ENCODE results near the gene TMEM198.

TMEM198 gene, protein sequence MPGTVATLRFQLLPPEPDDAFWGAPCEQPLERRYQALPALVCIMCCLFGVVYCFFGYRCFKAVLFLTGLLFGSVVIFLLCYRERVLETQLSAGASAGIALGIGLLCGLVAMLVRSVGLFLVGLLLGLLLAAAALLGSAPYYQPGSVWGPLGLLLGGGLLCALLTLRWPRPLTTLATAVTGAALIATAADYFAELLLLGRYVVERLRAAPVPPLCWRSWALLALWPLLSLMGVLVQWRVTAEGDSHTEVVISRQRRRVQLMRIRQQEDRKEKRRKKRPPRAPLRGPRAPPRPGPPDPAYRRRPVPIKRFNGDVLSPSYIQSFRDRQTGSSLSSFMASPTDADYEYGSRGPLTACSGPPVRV

GRCh38 chr2:219543596-219544358 is at the start of gene TMEM198, which contains the start of gene CHPF:
Gene TMEM198, plus strand, starts transcription at chr2:219544028. Its CDS starts 700 bp downstream, at chr2:219544728.
Gene CHPF, minus strand, starts transcription at chr2:219543809. Its CDS starts 271 bp downstream, at chr2:219543538.
- no peaks in the 10 kb centered on the region for H3K9me3 ChIP-seq (ENCODE audit: low read length)
- H3K27me3 ChIP-seq (ENCODE audit: insufficient read depth, low read length) = no peaks in the 10 kb centered on the region
- H3K4me1 ChIP-seq (ENCODE audit: insufficient read depth, low read length) = peaks cover 19% of the 10 kb centered on the region
- H3K36me3 ChIP-seq (ENCODE audit: insufficient read depth, low read length) = peaks cover 38% of the 10 kb centered on the region
- peak within 1 kb of the TSS; percentile 68 for H3K4me3 ChIP-seq (ENCODE audit: low read length)
- H2AFZ ChIP-seq (ENCODE audit: low read depth, low read length) = peak within 1 kb of the TSS; percentile 87

GRCh38 chr2:219494952-219495530 is 48.8 kb upstream of the TMEM198 start:
- no peak overlapping the region for H3K4me3 ChIP-seq (ENCODE audit: low read length)
- H3K36me3 ChIP-seq (ENCODE audit: insufficient read depth, low read length) = no peaks in the 10 kb centered on the region
- peaks cover 34% of the 10 kb centered on the region for H3K27me3 ChIP-seq (ENCODE audit: insufficient read depth, low read length)
- H2AFZ ChIP-seq (ENCODE audit: low read depth, low read length) = no peak overlapping the region
- peaks cover 6% of the 10 kb centered on the region for H3K9me3 ChIP-seq (ENCODE audit: low read length)
- H3K4me1 ChIP-seq (ENCODE audit: insufficient read depth, low read length) = peaks cover 15% of the 10 kb centered on the region

- H3K36me3 ChIP-seq (ENCODE audit: insufficient read depth, low read length) = no peaks in the 10 kb centered on the region
- H2AFZ ChIP-seq (ENCODE audit: low read depth, low read length) = no peak overlapping the region
- peaks cover 6% of the 10 kb centered on the region for H3K9me3 ChIP-seq (ENCODE audit: low read length)
- peaks cover 15% of the 10 kb centered on the region for H3K4me1 ChIP-seq (ENCODE audit: insufficient read depth, low read length)
- H3K4me3 ChIP-seq (ENCODE audit: low read length) = no peak overlapping the region
- peaks cover 34% of the 10 kb centered on the region for H3K27me3 ChIP-seq (ENCODE audit: insufficient read depth, low read length)
These were observed 48.2 kb upstream of the TMEM198 start for GRCh38 chr2:219495531-219496122.

DNA sequence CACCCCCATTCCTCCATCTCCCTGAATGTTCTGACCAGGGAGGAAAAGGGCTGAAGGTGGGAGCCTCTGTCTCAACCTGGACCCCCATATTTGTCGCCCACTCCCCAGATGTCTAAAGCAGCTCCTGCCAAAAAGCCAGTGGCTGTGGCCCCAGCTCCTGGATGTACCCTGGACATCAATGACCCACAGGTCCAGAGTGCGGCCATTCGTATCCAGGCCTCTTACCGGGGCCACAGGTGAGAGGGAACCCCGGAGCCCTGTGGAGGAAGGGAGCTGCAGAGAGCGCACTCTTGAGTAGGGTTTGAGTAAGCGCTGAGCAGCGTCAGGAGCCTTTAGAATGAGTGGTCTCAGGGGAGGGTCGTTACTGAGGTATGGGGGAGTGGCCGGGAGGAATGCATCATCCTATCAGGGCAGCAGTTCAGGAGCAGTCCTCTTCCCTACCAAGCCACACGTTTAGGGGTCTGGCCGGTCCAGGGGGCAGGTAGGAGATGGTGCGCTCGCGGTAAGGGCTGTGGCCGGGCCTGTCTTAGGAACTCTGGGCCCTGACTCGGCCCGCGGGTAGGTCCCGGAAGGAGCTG is 47.5 kb upstream of the TMEM198 start:
- Histone ChIP-seq H2AFZ (ENCODE audit: low read depth, low read length) (no peak overlapping the region), H3K9me3 (ENCODE audit: low read length) (peaks cover 6% of the 10 kb centered on the region), H3K4me1 (ENCODE audit: insufficient read depth, low read length) (peaks cover 15% of the 10 kb centered on the region), H3K36me3 (ENCODE audit: insufficient read depth, low read length) (no peaks in the 10 kb centered on the region), H3K4me3 (ENCODE audit: low read length) (no peak overlapping the region), H3K27me3 (ENCODE audit: insufficient read depth, low read length) (peaks cover 34% of the 10 kb centered on the region)

DNA sequence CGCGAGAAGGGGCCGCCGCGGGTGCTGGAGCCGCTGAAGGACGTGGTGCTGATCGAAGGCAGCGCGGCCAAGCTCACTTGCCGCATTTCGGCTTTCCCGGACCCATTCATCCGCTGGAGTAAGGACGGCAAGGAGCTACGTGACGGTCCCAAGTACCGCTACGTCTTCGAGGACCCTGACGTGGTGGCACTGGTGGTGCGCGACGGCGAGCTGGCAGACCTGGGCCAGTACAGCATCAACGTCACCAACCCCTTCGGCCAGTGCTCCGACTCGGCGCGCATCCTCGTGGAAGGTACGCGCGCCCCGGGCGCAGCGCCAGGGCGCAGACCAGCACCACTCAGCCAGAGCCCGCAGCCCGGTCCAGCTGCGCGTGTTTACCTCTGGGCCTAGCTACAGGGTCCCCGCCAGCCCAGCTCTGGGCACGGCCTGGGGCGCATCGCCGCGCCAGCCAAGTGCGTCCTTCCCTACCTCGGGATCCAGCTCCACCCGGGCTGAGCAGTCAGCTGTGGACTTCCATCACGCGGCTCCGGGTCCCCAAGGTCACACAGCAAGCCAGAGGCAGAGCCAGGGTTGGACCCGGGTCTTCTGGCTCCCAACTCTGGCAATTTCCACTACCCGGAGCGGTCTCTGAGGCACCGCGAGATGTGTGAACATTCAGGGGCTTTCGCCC is 46.9 kb upstream of the TMEM198 start:
- peaks cover 15% of the 10 kb centered on the region for H3K4me1 ChIP-seq (ENCODE audit: insufficient read depth, low read length)
- H3K4me3 ChIP-seq (ENCODE audit: low read length) = no peak overlapping the region

GRCh38 chr2:219497495-219498279 is 46.1 kb upstream of the TMEM198 start:
- Histone ChIP-seq H3K4me3 (ENCODE audit: low read length) (peak overlapping the region; percentile 60), H3K27me3 (ENCODE audit: insufficient read depth, low read length) (peaks cover 26% of the 10 kb centered on the region), H3K4me1 (ENCODE audit: insufficient read depth, low read length) (peaks cover 15% of the 10 kb centered on the region), H3K9me3 (ENCODE audit: low read length) (peaks cover 6% of the 10 kb centered on the region), H2AFZ (ENCODE audit: low read depth, low read length) (peak overlapping the region; percentile 93), H3K36me3 (ENCODE audit: insufficient read depth, low read length) (no peaks in the 10 kb centered on the region)

More for the DNA sequence above, 46.9 kb upstream of the TMEM198 start:
- peaks cover 32% of the 10 kb centered on the region for H3K27me3 ChIP-seq (ENCODE audit: insufficient read depth, low read length)
- H3K36me3 ChIP-seq (ENCODE audit: insufficient read depth, low read length) = no peaks in the 10 kb centered on the region
- H2AFZ ChIP-seq (ENCODE audit: low read depth, low read length) = no peak overlapping the region
- H3K9me3 ChIP-seq (ENCODE audit: low read length) = peaks cover 6% of the 10 kb centered on the region

DNA sequence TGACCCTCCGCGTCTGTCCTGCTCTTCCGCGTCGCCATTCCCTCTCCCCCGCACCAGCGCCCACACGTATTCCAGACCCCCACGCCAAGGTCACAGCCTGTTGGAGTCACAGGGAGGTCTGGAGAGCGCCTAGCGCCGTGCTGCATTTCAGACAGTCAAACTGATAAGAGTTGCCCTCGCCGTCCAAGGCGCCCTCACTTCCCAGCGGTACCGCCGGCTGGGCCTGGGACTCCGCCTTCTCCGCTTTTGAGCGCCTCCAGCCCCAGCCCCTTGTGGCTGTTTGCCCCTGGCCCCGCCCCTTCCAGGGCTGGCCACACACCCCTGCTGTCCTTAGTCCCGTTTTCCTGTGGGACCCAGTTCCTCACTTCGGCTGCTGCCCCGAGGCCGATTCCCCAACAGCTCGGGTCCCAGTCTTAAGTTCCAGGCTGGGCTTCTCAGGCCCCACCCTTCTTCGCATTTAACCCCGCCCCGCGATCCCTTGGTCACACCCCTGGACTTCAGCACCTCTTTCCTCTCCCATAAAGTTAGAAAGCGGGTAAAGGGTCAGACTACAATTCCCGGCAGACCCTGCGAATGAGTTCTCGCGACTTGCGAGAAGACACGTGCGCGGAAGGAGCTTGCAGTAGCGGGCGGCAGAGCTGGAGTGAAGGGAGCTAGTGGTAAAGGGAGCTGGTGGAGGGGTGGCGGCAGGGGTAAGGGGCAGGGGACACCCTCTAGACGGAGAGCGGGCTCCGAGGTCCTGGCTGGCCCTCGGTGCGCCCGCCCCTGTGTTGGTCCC is 45.4 kb upstream of the TMEM198 start, which contains the start of gene GMPPA:
Gene GMPPA (plus strand): TSS at position 612 of the 778 bp plus-strand sequence. CDS start 1,085 bp downstream, outside the sequence.
- peaks cover 6% of the 10 kb centered on the region for H3K9me3 ChIP-seq (ENCODE audit: low read length)
- H3K4me3 ChIP-seq (ENCODE audit: low read length) = peak within 1 kb of the TSS; percentile 60
- peaks cover 19% of the 10 kb centered on the region for H3K27me3 ChIP-seq (ENCODE audit: insufficient read depth, low read length)
- no peaks in the 10 kb centered on the region for H3K36me3 ChIP-seq (ENCODE audit: insufficient read depth, low read length)
- H3K4me1 ChIP-seq (ENCODE audit: insufficient read depth, low read length) = peaks cover 15% of the 10 kb centered on the region
- H2AFZ ChIP-seq (ENCODE audit: low read depth, low read length) = peak within 1 kb of the TSS; percentile 93

GRCh38 chr2:219499058-219499307 is 44.8 kb upstream of the TMEM198 start:
- H3K4me1 ChIP-seq (ENCODE audit: insufficient read depth, low read length) = peaks cover 15% of the 10 kb centered on the region
- peaks cover 2% of the 10 kb centered on the region for H3K36me3 ChIP-seq (ENCODE audit: insufficient read depth, low read length)
- peaks cover 14% of the 10 kb centered on the region for H3K27me3 ChIP-seq (ENCODE audit: insufficient read depth, low read length)
- peak overlapping the region; percentile 60 for H3K4me3 ChIP-seq (ENCODE audit: low read length)
- peak overlapping the region; percentile 93 for H2AFZ ChIP-seq (ENCODE audit: low read depth, low read length)
- H3K9me3 ChIP-seq (ENCODE audit: low read length) = peaks cover 6% of the 10 kb centered on the region

- Histone ChIP-seq H2AFZ (ENCODE audit: low read depth, low read length) (peak overlapping the region; percentile 93), H3K27me3 (ENCODE audit: insufficient read depth, low read length) (peaks cover 9% of the 10 kb centered on the region), H3K36me3 (ENCODE audit: insufficient read depth, low read length) (peaks cover 5% of the 10 kb centered on the region), H3K9me3 (ENCODE audit: low read length) (peaks cover 6% of the 10 kb centered on the region), H3K4me3 (ENCODE audit: low read length) (peak overlapping the region; percentile 60), H3K4me1 (ENCODE audit: insufficient read depth, low read length) (peaks cover 15% of the 10 kb centered on the region)
These were observed 44.3 kb upstream of the TMEM198 start for GRCh38 chr2:219499555-219499954.

DNA sequence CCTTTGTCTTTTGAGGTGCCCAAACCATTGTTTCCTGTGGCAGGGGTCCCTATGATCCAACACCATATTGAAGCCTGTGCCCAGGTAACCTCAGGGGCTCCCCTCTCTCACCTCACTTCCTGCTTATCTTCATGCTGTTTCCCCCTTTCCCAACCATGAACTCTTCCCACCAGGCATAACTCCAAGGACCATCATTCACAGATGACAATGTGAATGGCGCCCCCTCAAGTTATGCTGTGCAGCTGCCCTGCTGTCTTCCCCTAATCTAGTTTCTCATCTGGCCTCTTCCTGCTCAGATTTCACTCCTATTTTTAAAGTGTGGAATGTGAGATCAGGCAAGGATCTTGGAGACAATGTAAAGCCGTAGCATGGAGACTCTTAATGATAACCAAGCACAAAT is 43.7 kb upstream of the TMEM198 start:
- Histone ChIP-seq H3K36me3 (ENCODE audit: insufficient read depth, low read length) (peaks cover 5% of the 10 kb centered on the region), H2AFZ (ENCODE audit: low read depth, low read length) (no peak overlapping the region), H3K4me1 (ENCODE audit: insufficient read depth, low read length) (peaks cover 15% of the 10 kb centered on the region), H3K9me3 (ENCODE audit: low read length) (peaks cover 6% of the 10 kb centered on the region), H3K4me3 (ENCODE audit: low read length) (no peak overlapping the region), H3K27me3 (ENCODE audit: insufficient read depth, low read length) (peaks cover 4% of the 10 kb centered on the region)

- Histone ChIP-seq H3K4me1 (ENCODE audit: insufficient read depth, low read length) (peaks cover 20% of the 10 kb centered on the region), H3K4me3 (ENCODE audit: low read length) (no peak overlapping the region), H3K9me3 (ENCODE audit: low read length) (peaks cover 1% of the 10 kb centered on the region), H2AFZ (ENCODE audit: low read depth, low read length) (no peak overlapping the region), H3K27me3 (ENCODE audit: insufficient read depth, low read length) (no peaks in the 10 kb centered on the region), H3K36me3 (ENCODE audit: insufficient read depth, low read length) (peaks cover 5% of the 10 kb centered on the region)
These were observed 42.0 kb upstream of the TMEM198 start for GRCh38 chr2:219501849-219502248.
